H9 (cell line): ENCODE data around the gene LRP5. TPM values are rescaled to one million over a fixed set of nuclear protein-coding genes. Genes with fewer than 3 reads are reported as not detected.

Source experiments
- DNase-seq: peaks from one replicate; pipeline ENCODE4 v3.0.0-alpha.2; 2017
- H2AFZ ChIP-seq: one replicate; pipeline ENCODE4 v1.6.1; 2013; ENCODE audit warnings: mild to moderate bottlenecking, low read length, control low read depth, moderate library complexity
- H2AK5ac ChIP-seq: 2 replicates; pipeline ENCODE4 v1.6.1; 2013; ENCODE audit warnings: low read length, control low read depth, mixed read lengths; ENCODE audit not compliant: insufficient read length
- H2BK120ac ChIP-seq: one replicate; pipeline ENCODE4 v1.6.1; 2013; ENCODE audit warnings: low read depth, mild to moderate bottlenecking, low read length, control low read depth, inconsistent platforms; ENCODE audit not compliant: poor library complexity, severe bottlenecking
- H2BK12ac ChIP-seq: 2 replicates; pipeline ENCODE4 v1.6.1; 2013; ENCODE audit warnings: low read length, control low read depth, mixed read lengths, low read depth; ENCODE audit not compliant: insufficient read length
- H2BK15ac ChIP-seq: 2 replicates; pipeline ENCODE4 v1.6.1; 2013; ENCODE audit warnings: low read depth, low read length, control low read depth
- H2BK20ac ChIP-seq: one replicate; pipeline ENCODE4 v1.6.1; 2013; ENCODE audit warnings: low read depth, mild to moderate bottlenecking, low read length, control low read depth, inconsistent platforms; ENCODE audit not compliant: poor library complexity, severe bottlenecking
- H2BK5ac ChIP-seq: 2 replicates; pipeline ENCODE4 v1.6.1; 2013; ENCODE audit warnings: low read length, control low read depth, mixed read lengths; ENCODE audit not compliant: insufficient read length
- H3K14ac ChIP-seq: 2 replicates; pipeline ENCODE4 v1.6.1; 2013; ENCODE audit warnings: low read length, control low read depth; ENCODE audit not compliant: insufficient read depth
- H3K18ac ChIP-seq: 2 replicates; pipeline ENCODE4 v1.6.1; 2013; ENCODE audit warnings: low read depth, mild to moderate bottlenecking, mixed read lengths, low read length, control low read depth; ENCODE audit not compliant: insufficient read length
- H3K23ac ChIP-seq: 2 replicates; pipeline ENCODE4 v1.6.1; 2013; ENCODE audit warnings: low read length, control low read depth, mixed read lengths, low read depth; ENCODE audit not compliant: insufficient read length
- H3K23me2 ChIP-seq: 2 replicates; pipeline ENCODE4 v1.6.1; 2013; ENCODE audit warnings: low read depth, mild to moderate bottlenecking, mixed read lengths, low read length, control low read depth; ENCODE audit not compliant: insufficient read length, poor library complexity, severe bottlenecking
- H3K27ac ChIP-seq: 2 replicates; pipeline ENCODE4 v1.5.1; 2013; ENCODE audit warnings: low read length, control low read depth, mixed read lengths, low read depth; ENCODE audit not compliant: insufficient read length
- H3K27me3 ChIP-seq: 2 replicates; pipeline ENCODE4 v1.6.1; 2013; ENCODE audit warnings: low read length, control low read depth, inconsistent platforms; ENCODE audit not compliant: insufficient read depth
- H3K4ac ChIP-seq: 2 replicates; pipeline ENCODE4 v1.6.1; 2013; ENCODE audit warnings: low read depth, mild to moderate bottlenecking, control low read depth, inconsistent platforms, low read length, moderate library complexity
- H3K4me1 ChIP-seq: 2 replicates; pipeline ENCODE4 v1.6.1; 2013; ENCODE audit warnings: low read length, control low read depth, inconsistent platforms; ENCODE audit not compliant: insufficient read depth
- H3K4me2 ChIP-seq: 2 replicates; pipeline ENCODE4 v1.6.1; 2013; ENCODE audit warnings: low read length, control low read depth, mixed read lengths; ENCODE audit not compliant: insufficient read length, insufficient read depth
- H3K56ac ChIP-seq: 2 replicates; pipeline ENCODE4 v1.6.1; 2013; ENCODE audit warnings: low read depth, mild to moderate bottlenecking, mixed read lengths, low read length, control low read depth; ENCODE audit not compliant: insufficient read length
- H3K79me1 ChIP-seq: 2 replicates; pipeline ENCODE4 v1.6.1; 2013; ENCODE audit warnings: low read depth, mild to moderate bottlenecking, moderate library complexity, low read length, control low read depth, inconsistent platforms; ENCODE audit not compliant: insufficient read depth, poor library complexity, severe bottlenecking
- H3K79me2 ChIP-seq: 2 replicates; pipeline ENCODE4 v1.6.1; 2013; ENCODE audit warnings: low read length, control low read depth, inconsistent platforms; ENCODE audit not compliant: insufficient read depth
- H3K9ac ChIP-seq: 2 replicates; pipeline ENCODE4 v1.6.1; 2013; ENCODE audit warnings: low read length, control low read depth, mixed read lengths; ENCODE audit not compliant: insufficient read length; ENCODE audit errors: extremely low read depth
- H3K9me3 ChIP-seq: one replicate; pipeline ENCODE4 v1.6.1; 2013; ENCODE audit warnings: low read depth, low read length, inconsistent platforms; ENCODE audit not compliant: control insufficient read depth
- H3T11ph ChIP-seq: one replicate; pipeline ENCODE4 v1.6.1; 2013; ENCODE audit warnings: mild to moderate bottlenecking, low read length, control low read depth, inconsistent platforms
- H4K20me1 ChIP-seq: one replicate; pipeline ENCODE4 v1.6.1; 2013; ENCODE audit not compliant: control insufficient read depth, insufficient read length, insufficient read depth
- H4K5ac ChIP-seq: 2 replicates; pipeline ENCODE4 v1.6.1; 2013; ENCODE audit warnings: low read depth, mild to moderate bottlenecking, mixed read lengths, low read length, control low read depth; ENCODE audit not compliant: insufficient read length
- H4K8ac ChIP-seq: replicated peaks from 2 replicates; pipeline ENCODE4 v1.6.1; 2013; ENCODE audit warnings: low read length, control low read depth, mixed read lengths, low read depth; ENCODE audit not compliant: insufficient read length
- H4K91ac ChIP-seq: 2 replicates; pipeline ENCODE4 v1.6.1; 2013; ENCODE audit warnings: low read depth, mild to moderate bottlenecking, moderate library complexity, mixed read lengths, low read length, control low read depth; ENCODE audit not compliant: insufficient read length
- H3K27ac Mint-ChIP-seq, 3 experiments: 2 replicates in 2 of 3; 3 replicates in 1 of 3; pipeline ENCODE4 v1.8.0; 2020 to 2021; ENCODE audit warnings: mixed read lengths in 3 of 3, mild to moderate bottlenecking in 1 of 3, moderate library complexity in 1 of 3
- H3K27me3 Mint-ChIP-seq: 2 replicates; pipeline ENCODE4 v1.8.0; 2021; ENCODE audit warnings: low read depth, mild to moderate bottlenecking, moderate library complexity, mixed read lengths
- H3K36me3 Mint-ChIP-seq, 3 experiments: 2 replicates in 2 of 3; 3 replicates in 1 of 3; pipeline ENCODE4 v1.8.0; 2020 to 2021; ENCODE audit warnings: low read depth in 3 of 3, mixed read lengths in 3 of 3; ENCODE audit not compliant: insufficient read depth in 1 of 3
- H3K4me1 Mint-ChIP-seq, 2 experiments: 2 replicates each; pipeline ENCODE4 v1.8.0; 2020; ENCODE audit warnings: mixed read lengths in 2 of 2
- H3K4me3 Mint-ChIP-seq, 2 experiments: 2 replicates in 1 of 2; 3 replicates in 1 of 2; pipeline ENCODE4 v1.8.0; 2020 to 2021; ENCODE audit warnings: mild to moderate bottlenecking in 2 of 2, mixed read lengths in 2 of 2, moderate library complexity in 1 of 2
- H3K9me3 Mint-ChIP-seq, 2 experiments: 2 replicates in 1 of 2; 3 replicates in 1 of 2; pipeline ENCODE4 v1.8.0; 2020; ENCODE audit warnings: mild to moderate bottlenecking in 2 of 2, mixed read lengths in 2 of 2, moderate library complexity in 1 of 2
- CTCF ChIP-seq: fragments of 200-600 bp; sonication (generic); conservative IDR thresholded peaks from 3 replicates; pipeline ENCODE4 v1.8.0; 2021; ENCODE audit warnings: antibody characterized with exemption, mild to moderate bottlenecking
- WGBS: extraction: QIAGEN DNeasy Blood & Tissue Kit; methylation state at CpG from one replicate; pipeline ENCODE4 v1.1.7; 2013; ENCODE audit warnings: missing lambda C conversion rate, low lambda C conversion rate, mixed read lengths; ENCODE audit not compliant: insufficient read length; ENCODE audit errors: extremely low coverage; 5-methylcytosine and 5-hydroxymethylcytosine counted together
- total RNA-seq: library from RNA; stranded (reverse); gene quantifications from 2 replicates; pipeline ENCODE4 v1.2.1, GENCODE V29; 2021

The LRP5 gene
- total RNA-seq, 1 experiment from 2014 or later = 38.4 TPM

- Histone ChIP-seq H3K4me2 (no peak overlapping the region), H3K23ac (no peak overlapping the region), H4K91ac (no peak overlapping the region), H3K9me3 (no peaks in the 10 kb centered on the region), H3K4ac (no peak overlapping the region), H2BK12ac (no peak overlapping the region), H2AFZ (no peak overlapping the region), H3K18ac (no peak overlapping the region), H4K20me1 (no peaks in the 10 kb centered on the region), H3K4me1 (no peaks in the 10 kb centered on the region), H3K79me2 (no peaks in the 10 kb centered on the region), H3K9ac (no peak overlapping the region), H3T11ph (no peak overlapping the region), H4K8ac (no peak overlapping the region), H2BK120ac (no peak overlapping the region), H3K79me1 (no peaks in the 10 kb centered on the region), H4K5ac (no peak overlapping the region), H3K23me2 (no peaks in the 10 kb centered on the region), H2BK5ac (no peak overlapping the region), H3K27me3 (no peaks in the 10 kb centered on the region), H2BK15ac (no peak overlapping the region), H3K56ac (no peak overlapping the region), H3K27ac (no peak overlapping the region), H2BK20ac (no peak overlapping the region), H2AK5ac (no peak overlapping the region), H3K14ac (no peak overlapping the region)
- Mint-ChIP-seq H3K4me3 (no peak overlapping the region), H3K27ac (0 out of 7 replicates have a peak overlapping the region, but pooled peaks of 1 of the 3 experiments have one; percentile 19), H3K4me1 (peaks cover 9 to 12% of the 10 kb centered on the region in 2 experiments), H3K27me3 (no peaks in the 10 kb centered on the region), H3K36me3 (peaks cover 0 to 1% (median 0%) of the 10 kb centered on the region in 3 experiments; a peak in 4 of 7 replicates), H3K9me3 (no peaks in the 10 kb centered on the region)
- no peak for DNase-seq
- no CpG with 5 or more reads among the region's 11 CpGs for WGBS
- TF ChIP-seq CTCF = no peak
Observed at GRCh38 chr11:68379206-68379605, 66.8 kb downstream of the LRP5 start.
